Cardiac fibroblast (primary cell): ENCODE results near the gene P4HA2.
A peak's percentile ranks its signal among the peaks of the same experiment; 100 is the strongest.

ENCODE experiments used
- DNase-seq, 2 donors: peaks; one replicate each; pipeline versions ENCODE4 v3.0.0 to v3.0.0-alpha.2; 2010; ENCODE audit warnings: low read depth in 2 of 2
- H3K4me3 ChIP-seq, 2 donors: replicated peaks in 1 of 2; 1 replicate in 1 of 2; 2 replicates in 1 of 2; pipeline ENCODE4 v1.5.1; 2011; ENCODE audit warnings: low read depth in 2 of 2, low read length in 2 of 2, mild to moderate bottlenecking in 2 of 2, moderate library complexity in 1 of 2
- TF ChIP-seq, protein P1 (sequence below): IDR thresholded peaks from one replicate; pipeline ENCODE4 v1.5.1; 2011; ENCODE audit warnings: low read depth, mild to moderate bottlenecking, low read length, inconsistent platforms

The P4HA2 gene

DNA sequence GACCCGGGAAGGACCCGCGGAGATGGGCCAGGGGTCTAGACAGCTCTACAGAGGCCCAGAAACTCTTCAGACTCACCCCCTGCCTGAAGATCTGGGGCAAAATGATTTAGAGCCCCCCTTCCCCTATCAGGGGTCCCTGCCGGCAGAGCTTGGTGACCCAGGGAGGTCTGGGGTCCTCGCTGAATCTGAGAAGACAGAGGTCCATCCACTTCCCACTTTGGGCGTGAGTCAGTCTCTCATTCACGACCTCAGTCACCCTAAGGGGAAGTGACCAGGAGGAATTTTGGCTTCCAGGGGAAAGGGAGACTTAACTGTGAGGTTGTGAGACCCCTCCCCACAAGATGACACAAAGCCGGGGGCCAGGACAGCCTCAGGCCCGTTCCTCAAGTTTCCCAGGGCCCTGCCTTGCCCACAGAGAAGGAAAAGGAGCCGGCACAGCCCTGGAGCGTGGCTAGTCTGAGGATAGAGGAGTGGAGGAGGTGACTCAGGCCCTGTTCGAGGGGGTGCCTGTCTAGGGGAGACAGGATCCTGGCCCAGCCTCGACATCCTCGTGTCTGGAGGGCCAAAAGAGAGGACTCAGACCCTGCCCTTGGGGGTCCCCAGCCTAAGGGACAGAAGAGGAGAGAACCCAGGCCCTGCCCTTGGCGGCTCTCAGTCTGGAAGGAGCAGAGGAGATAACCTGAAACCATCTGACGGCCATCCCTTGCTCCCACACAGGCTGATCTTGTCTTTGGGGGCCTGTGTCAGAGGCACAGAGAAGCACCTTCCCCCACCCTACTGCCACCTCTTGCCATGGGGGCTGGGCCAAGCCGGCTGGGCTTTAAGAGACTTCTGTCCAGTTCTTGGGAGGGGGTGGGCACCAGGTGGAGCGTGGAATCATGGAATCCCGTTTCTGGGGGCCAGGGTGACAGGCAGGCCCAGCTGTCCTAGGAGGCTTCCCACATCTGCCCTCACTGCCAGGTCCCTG lies 30.7 kb upstream of the P4HA2 start:
- H3K4me3 ChIP-seq = peak overlapping the region; percentile 66 to 78
- TF ChIP-seq, protein P1, sequence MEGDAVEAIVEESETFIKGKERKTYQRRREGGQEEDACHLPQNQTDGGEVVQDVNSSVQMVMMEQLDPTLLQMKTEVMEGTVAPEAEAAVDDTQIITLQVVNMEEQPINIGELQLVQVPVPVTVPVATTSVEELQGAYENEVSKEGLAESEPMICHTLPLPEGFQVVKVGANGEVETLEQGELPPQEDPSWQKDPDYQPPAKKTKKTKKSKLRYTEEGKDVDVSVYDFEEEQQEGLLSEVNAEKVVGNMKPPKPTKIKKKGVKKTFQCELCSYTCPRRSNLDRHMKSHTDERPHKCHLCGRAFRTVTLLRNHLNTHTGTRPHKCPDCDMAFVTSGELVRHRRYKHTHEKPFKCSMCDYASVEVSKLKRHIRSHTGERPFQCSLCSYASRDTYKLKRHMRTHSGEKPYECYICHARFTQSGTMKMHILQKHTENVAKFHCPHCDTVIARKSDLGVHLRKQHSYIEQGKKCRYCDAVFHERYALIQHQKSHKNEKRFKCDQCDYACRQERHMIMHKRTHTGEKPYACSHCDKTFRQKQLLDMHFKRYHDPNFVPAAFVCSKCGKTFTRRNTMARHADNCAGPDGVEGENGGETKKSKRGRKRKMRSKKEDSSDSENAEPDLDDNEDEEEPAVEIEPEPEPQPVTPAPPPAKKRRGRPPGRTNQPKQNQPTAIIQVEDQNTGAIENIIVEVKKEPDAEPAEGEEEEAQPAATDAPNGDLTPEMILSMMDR = no peak
- peak in 1 of 2 donors; percentile 65 for DNase-seq

DNA sequence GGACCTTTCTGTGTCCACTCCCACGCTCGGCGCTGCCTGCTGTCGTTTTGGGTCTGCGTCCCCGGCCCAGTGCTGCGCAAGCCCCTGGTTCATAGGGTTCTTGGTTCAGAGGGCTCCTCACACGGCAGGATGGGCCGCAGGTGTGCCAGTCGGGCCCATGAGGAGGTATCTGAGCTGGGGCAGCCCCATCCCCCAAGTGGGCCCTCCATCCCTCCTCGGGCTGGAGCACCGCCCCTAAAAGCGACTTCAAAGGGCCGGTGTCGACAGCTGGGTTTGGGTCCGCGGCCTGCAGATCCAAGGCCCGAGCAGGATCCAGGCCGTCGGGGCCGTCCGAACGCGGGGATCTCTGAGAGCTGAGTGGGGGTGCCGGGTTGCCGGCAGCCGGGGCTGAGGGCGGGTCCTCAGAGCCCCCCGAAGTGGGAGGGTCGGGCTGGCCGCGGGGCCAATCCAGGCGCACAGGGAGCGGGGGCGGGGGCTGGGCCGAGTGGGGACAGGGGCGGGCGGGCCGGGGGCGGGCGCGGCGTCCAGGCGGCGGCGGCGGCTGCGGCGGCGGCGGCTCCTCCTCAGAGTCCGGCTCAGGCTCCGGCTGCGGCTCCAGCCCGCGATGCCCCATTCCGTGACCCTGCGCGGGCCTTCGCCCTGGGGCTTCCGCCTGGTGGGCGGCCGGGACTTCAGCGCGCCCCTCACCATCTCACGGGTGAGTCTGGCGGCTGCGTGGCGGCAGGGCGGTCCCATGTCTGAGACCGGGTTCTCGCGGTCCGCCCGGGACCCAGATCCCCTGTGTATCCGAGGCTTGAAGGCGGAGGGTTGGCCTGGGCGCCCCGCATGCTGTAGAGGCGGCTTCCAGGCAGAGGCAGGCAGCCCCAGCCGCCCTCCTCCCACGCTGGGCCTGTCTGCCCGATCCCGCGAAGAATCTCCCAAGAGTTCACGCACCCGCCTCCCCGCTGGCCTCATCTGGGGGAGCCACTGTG lies 29.8 kb upstream of the P4HA2 start, which contains the start of gene PDLIM4:
TSS of gene PDLIM4 (plus strand) at position 566 of the 971 bp plus-strand sequence. CDS start at position 605, 39 bp downstream.
- H3K4me3 ChIP-seq = peak within 1 kb of the TSS; percentile 66 to 78
- DNase-seq = peak; percentile 23 to 40

DNA sequence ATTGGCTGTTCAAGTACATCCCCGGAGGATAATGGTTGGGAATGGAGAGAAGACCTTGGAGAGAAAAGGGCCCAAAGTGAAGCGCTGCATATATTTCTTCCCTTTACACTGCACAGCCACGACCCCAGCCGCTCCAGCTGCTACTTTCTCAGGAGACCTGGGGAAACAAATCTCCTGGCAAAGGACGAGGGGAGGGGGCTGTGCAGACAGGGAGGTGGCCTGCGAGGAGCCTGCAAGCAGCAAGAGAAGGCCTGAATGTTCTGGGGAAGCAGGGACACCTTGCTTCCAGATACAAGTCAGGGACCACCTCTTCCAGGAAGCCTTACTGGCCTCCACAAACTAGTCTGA lies 29.1 kb upstream of the P4HA2 start:
- peak overlapping the region in 1 of 2 donors; percentile 78 for H3K4me3 ChIP-seq
- TF ChIP-seq, protein P1 = no peak
- DNase-seq = no peak

More for the DNA sequence above, 29.8 kb upstream of the P4HA2 start, which contains the start of gene PDLIM4:
- TF ChIP-seq, protein P1 = no peak

DNA sequence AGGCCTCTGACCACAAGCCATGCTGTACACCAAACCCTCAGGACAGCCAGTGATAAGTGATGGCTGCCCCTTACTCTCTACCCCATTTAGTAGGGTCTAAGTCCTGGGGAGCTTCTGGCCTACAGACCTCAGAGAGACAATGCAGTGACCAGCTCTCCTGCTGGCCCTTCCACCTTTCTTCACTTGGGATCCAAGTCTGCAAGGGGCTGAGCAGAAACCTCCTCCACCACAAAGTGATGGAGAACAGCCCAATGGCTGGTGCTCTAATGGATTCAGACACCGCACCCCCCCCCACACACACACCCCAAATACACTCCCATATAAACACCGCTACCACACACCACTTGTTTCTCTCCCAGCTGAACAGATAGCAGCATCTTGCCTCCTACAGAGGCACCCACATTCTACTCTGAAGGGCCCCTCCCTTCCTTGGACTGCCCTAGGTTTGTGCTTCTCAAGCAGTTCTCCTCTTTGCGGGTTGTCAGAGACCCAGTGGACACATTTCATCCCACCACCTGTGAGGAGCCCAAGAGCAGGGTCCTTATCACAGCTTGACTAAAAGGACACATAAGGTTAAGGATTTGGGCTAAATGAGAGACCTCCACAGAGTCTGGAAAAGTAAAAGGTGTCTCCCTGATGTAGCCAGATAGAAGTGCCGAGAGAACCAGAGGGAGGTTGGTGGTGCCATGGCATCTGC lies 28.6 kb upstream of the P4HA2 start:
- H3K4me3 ChIP-seq = no peak overlapping the region
- TF ChIP-seq, protein P1 = no peak
- DNase-seq = no peak

DNA sequence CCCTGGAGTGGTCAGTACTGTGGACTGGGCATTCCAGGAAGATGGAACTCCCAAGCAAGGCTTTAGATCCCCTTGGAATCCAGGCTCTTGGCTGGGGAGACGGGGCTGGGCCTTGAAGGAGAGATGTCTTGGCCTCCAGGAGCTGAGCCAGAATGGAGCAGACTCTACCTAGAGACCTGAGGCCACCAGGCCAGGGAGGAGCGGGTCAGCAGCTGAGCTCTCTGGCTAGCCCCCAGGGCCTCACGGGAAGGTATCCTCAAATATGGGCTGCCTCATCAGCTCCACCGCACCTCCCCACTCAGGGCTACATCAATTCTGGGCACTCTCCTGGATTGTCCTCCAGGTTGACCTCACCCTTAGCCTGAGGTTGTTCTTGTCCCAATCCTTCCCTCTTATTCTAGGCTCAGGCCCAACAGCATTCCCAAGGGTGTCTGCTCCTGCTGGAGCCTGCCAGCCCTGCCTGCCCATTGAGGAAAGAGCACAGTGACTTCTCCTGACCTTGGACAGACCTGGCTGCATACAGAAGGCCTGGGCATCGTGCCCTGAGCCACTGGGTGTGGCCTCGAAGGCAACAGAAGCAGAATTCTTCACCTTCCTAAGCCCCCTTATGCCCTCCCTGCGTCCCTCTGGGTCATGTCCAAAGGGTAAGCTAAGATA lies 26.8 kb upstream of the P4HA2 start:
- no peak overlapping the region for H3K4me3 ChIP-seq
- peak in 1 of 2 donors; percentile 73 for DNase-seq
- TF ChIP-seq, protein P1 = no peak
